H1 (cell line): ENCODE data around the gene ITGA4. TPM values are rescaled to one million over a fixed set of nuclear protein-coding genes. Genes with fewer than 3 reads are reported as not detected.

Experiments used
- CTCF ChIA-PET: fragments of 300-600 bp; sonication (Branson Sonifier 250); formaldehyde crosslinking; loops from one replicate; lab custom pipeline; 2021; ENCODE audit not compliant: partially characterized antibody; lab: Charles Lee
- POLR2A ChIA-PET: fragments of 300-600 bp; sonication (Branson Sonifier 250); formaldehyde crosslinking; loops from one replicate; lab custom pipeline; 2021; ENCODE audit warnings: inconsistent platforms; ENCODE audit not compliant: partially characterized antibody; lab: Charles Lee
- DNase-seq, 2 experiments: peaks; one replicate each; pipeline versions ENCODE4 v3.0.0 to v3.0.0-alpha.2; 2010 to 2022; ENCODE audit warnings: low spot score in 2 of 2, low read depth in 1 of 2, mixed read lengths in 1 of 2
- FAIRE-seq: peaks from 2 replicates; lab custom pipeline; 2011; peaks lifted over from hg19 to GRCh38; lab: Jason Lieb, UNC
- H2AFZ ChIP-seq: 2 replicates; pipeline ENCODE4 v1.8.1; 2012; ENCODE audit warnings: low read length, inconsistent platforms
- H2AK5ac ChIP-seq: 2 replicates; pipeline ENCODE4 v1.6.1; 2013; ENCODE audit warnings: low read depth, low read length
- H2BK120ac ChIP-seq: replicated peaks from 2 replicates; pipeline ENCODE3; 2013; ENCODE audit warnings: low read depth, low read length, inconsistent platforms
- H2BK12ac ChIP-seq: 2 replicates; pipeline ENCODE4 v1.6.1; 2013; ENCODE audit warnings: low read depth, low read length
- H2BK15ac ChIP-seq: 2 replicates; pipeline ENCODE4 v1.6.1; 2013; ENCODE audit warnings: low read length
- H2BK20ac ChIP-seq: 2 replicates; pipeline ENCODE4 v1.6.1; 2013; ENCODE audit warnings: low read length
- H2BK5ac ChIP-seq: 2 replicates; pipeline ENCODE4 v1.6.1; 2013; ENCODE audit warnings: low read depth, low read length
- H3K14ac ChIP-seq: 2 replicates; pipeline ENCODE4 v1.6.1; 2013; ENCODE audit warnings: inconsistent platforms; ENCODE audit not compliant: insufficient read length
- H3K18ac ChIP-seq: 2 replicates; pipeline ENCODE4 v1.6.1; 2013; ENCODE audit warnings: low read length; ENCODE audit errors: extremely low read depth
- H3K23ac ChIP-seq: 2 replicates; pipeline ENCODE4 v1.6.1; 2013; ENCODE audit warnings: inconsistent platforms; ENCODE audit not compliant: insufficient read length
- H3K23me2 ChIP-seq: 2 replicates; pipeline ENCODE4 v1.6.1; 2013; ENCODE audit warnings: low read depth, low read length
- H3K27ac ChIP-seq: 2 replicates; pipeline ENCODE4 v1.6.1; 2011; ENCODE audit warnings: low read depth, low read length, inconsistent platforms
- H3K27me3 ChIP-seq, 4 experiments: replicated peaks in 1 of 4; 1 replicate in 1 of 4; 2 replicates in 3 of 4; pipeline versions ENCODE4 v1.6.1 to v1.8.1; 2011 to 2013; ENCODE audit warnings: low read length in 3 of 4, mild to moderate bottlenecking in 3 of 4, inconsistent platforms in 2 of 4, mixed read lengths in 2 of 4, moderate library complexity in 1 of 4; ENCODE audit not compliant: control insufficient read depth in 3 of 4, insufficient read depth in 3 of 4; ENCODE audit errors: extremely low read depth in 1 of 4
- H3K36me3 ChIP-seq, 4 experiments: 2 replicates each; pipeline versions ENCODE4 v1.6.1 to v1.8.1; 2011 to 2013; ENCODE audit warnings: mild to moderate bottlenecking in 4 of 4, low read length in 3 of 4, moderate library complexity in 2 of 4, control low read depth in 1 of 4, inconsistent platforms in 1 of 4; ENCODE audit not compliant: insufficient read depth in 4 of 4, control insufficient read depth in 2 of 4
- H3K4ac ChIP-seq: replicated peaks from 2 replicates; pipeline ENCODE3; 2013; ENCODE audit warnings: low read length, low read depth, mixed read lengths, inconsistent platforms; ENCODE audit not compliant: insufficient read length
- H3K4me1 ChIP-seq, 4 experiments: replicated peaks in 1 of 4; 1 replicate in 1 of 4; 2 replicates in 3 of 4; pipeline versions ENCODE4 v1.6.1 to v1.8.1; 2011 to 2013; ENCODE audit warnings: low read length in 3 of 4, inconsistent platforms in 2 of 4, mixed read lengths in 1 of 4; ENCODE audit not compliant: insufficient read depth in 4 of 4, control insufficient read depth in 3 of 4
- H3K4me2 ChIP-seq, 2 experiments: 2 replicates each; pipeline versions ENCODE4 v1.6.1 to v1.8.1; 2011 to 2013; ENCODE audit warnings: low read depth in 2 of 2, low read length in 2 of 2, control low read depth in 1 of 2, inconsistent platforms in 1 of 2, mild to moderate bottlenecking in 1 of 2; ENCODE audit not compliant: insufficient read depth in 1 of 2
- H3K4me3 ChIP-seq, 4 experiments: fragments of 200-600, 300-600 bp in 1 of 4; sonication (generic), shearing (Covaris generic), sonication (Bioruptor Twin) in 1 of 4; 2 replicates each; pipeline versions ENCODE4 v1.5.1 to v1.8.1; 2011 to 2016; ENCODE audit warnings: low read length in 4 of 4, low read depth in 3 of 4, control low read depth in 2 of 4, inconsistent platforms in 2 of 4, mild to moderate bottlenecking in 2 of 4, mixed read lengths in 1 of 4, moderate library complexity in 1 of 4; ENCODE audit not compliant: insufficient read depth in 2 of 4; ENCODE audit errors: extremely low read depth in 1 of 4
- H3K56ac ChIP-seq: replicated peaks from 2 replicates; pipeline ENCODE3; 2013; ENCODE audit warnings: low read depth, mild to moderate bottlenecking, mixed read lengths, low read length, inconsistent platforms; ENCODE audit not compliant: insufficient read length
- H3K79me1 ChIP-seq: 2 replicates; pipeline ENCODE4 v1.6.1; 2013; ENCODE audit warnings: low read depth, low read length, control low read depth
- H3K79me2 ChIP-seq, 2 experiments: 2 replicates each; pipeline versions ENCODE4 v1.6.1 to v1.8.1; 2012 to 2013; ENCODE audit warnings: low read length in 2 of 2, mild to moderate bottlenecking in 2 of 2, inconsistent platforms in 1 of 2; ENCODE audit not compliant: insufficient read depth in 2 of 2, control insufficient read depth in 1 of 2
- H3K9ac ChIP-seq, 4 experiments: replicated peaks in 1 of 4; 1 replicate in 1 of 4; 2 replicates in 3 of 4; pipeline versions ENCODE4 v1.6.1 to v1.8.1; 2011 to 2013; ENCODE audit warnings: low read depth in 3 of 4, low read length in 3 of 4, control low read depth in 2 of 4, mild to moderate bottlenecking in 2 of 4, moderate library complexity in 2 of 4, inconsistent platforms in 1 of 4; ENCODE audit errors: extremely low read depth in 1 of 4
- H3K9me3 ChIP-seq, 2 experiments: 2 replicates each; pipeline versions ENCODE4 v1.6.1 to v1.8.1; 2012 to 2013; ENCODE audit warnings: mild to moderate bottlenecking in 2 of 2, moderate library complexity in 2 of 2, control low read depth in 1 of 2, inconsistent platforms in 1 of 2, low read depth in 1 of 2, low read length in 1 of 2, mixed read lengths in 1 of 2; ENCODE audit not compliant: insufficient read depth in 2 of 2
- H4K20me1 ChIP-seq, 2 experiments: replicated peaks in 1 of 2; 2 replicates each; pipeline versions ENCODE3 to v1.8.1; 2011 to 2013; ENCODE audit warnings: inconsistent platforms in 2 of 2, low read length in 2 of 2, mild to moderate bottlenecking in 1 of 2; ENCODE audit not compliant: insufficient read depth in 2 of 2, control insufficient read depth in 1 of 2
- H4K5ac ChIP-seq: 2 replicates; pipeline ENCODE4 v1.6.1; 2013; ENCODE audit warnings: low read length, low read depth, mixed read lengths, inconsistent platforms; ENCODE audit not compliant: insufficient read length
- H4K8ac ChIP-seq: 2 replicates; pipeline ENCODE4 v1.8.0; 2013; ENCODE audit warnings: mild to moderate bottlenecking, moderate library complexity, low read length, inconsistent platforms; ENCODE audit not compliant: insufficient read depth; ENCODE audit errors: extremely low read depth
- H4K91ac ChIP-seq: replicated peaks from 2 replicates; pipeline ENCODE3; 2013; ENCODE audit warnings: low read length, mixed read lengths, inconsistent platforms; ENCODE audit not compliant: insufficient read length
- CHD1 ChIP-seq: IDR thresholded peaks from 2 replicates; pipeline ENCODE4 v1.6.1; 2012; ENCODE audit warnings: low read depth, low read length, improper control_type of control experiment
- FOSL1 ChIP-seq: IDR thresholded peaks from 2 replicates; pipeline ENCODE4 v1.6.1; 2011; ENCODE audit warnings: mild to moderate bottlenecking, low read depth, low read length, moderate library complexity; ENCODE audit not compliant: insufficient read depth
- JUND ChIP-seq: IDR thresholded peaks from 2 replicates; pipeline ENCODE4 v1.6.1; 2011; ENCODE audit warnings: mild to moderate bottlenecking, improper control_type of control experiment, low read length
- KDM1A ChIP-seq: fragments of 200-600, 300-600 bp; sonication (generic); IDR thresholded peaks from 2 replicates; pipeline ENCODE4 v1.7.1; 2016; ENCODE audit warnings: mild to moderate bottlenecking, low read length, borderline replicate concordance
- MAFK ChIP-seq: IDR thresholded peaks from 2 replicates; pipeline ENCODE4 v1.6.1; 2012; ENCODE audit warnings: low read depth, mild to moderate bottlenecking, improper control_type of control experiment, low read length
- PHF8 ChIP-seq: fragments of 200-600 bp; sonication (generic); conservative IDR thresholded peaks from 2 replicates; pipeline ENCODE4 v1.7.1; 2012; ENCODE audit warnings: low read depth, mild to moderate bottlenecking, inconsistent platforms, low read length, moderate library complexity
- POLR2A ChIP-seq, 2 experiments: IDR thresholded peaks; 1 replicate in 1 of 2; 2 replicates in 1 of 2; pipeline ENCODE4 v1.6.1; 2011; ENCODE audit warnings: low read depth in 2 of 2, low read length in 2 of 2, mild to moderate bottlenecking in 2 of 2; ENCODE audit errors: control extremely low read depth in 1 of 2
- POU5F1 ChIP-seq: IDR thresholded peaks from 2 replicates; pipeline ENCODE4 v1.6.1; 2011; ENCODE audit warnings: low read depth, mild to moderate bottlenecking, low read length, moderate library complexity
- RXRA ChIP-seq: IDR thresholded peaks from 2 replicates; pipeline ENCODE4 v1.6.1; 2011; ENCODE audit warnings: low read depth, mild to moderate bottlenecking, low read length, moderate library complexity; ENCODE audit not compliant: insufficient read depth
- SP1 ChIP-seq: IDR thresholded peaks from 2 replicates; pipeline ENCODE4 v1.6.1; 2011; ENCODE audit warnings: low read depth, low read length
- SUZ12 ChIP-seq: fragments of 200-600 bp; sonication (generic); IDR thresholded peaks from 2 replicates; pipeline ENCODE4 v1.6.1; 2012; ENCODE audit warnings: mild to moderate bottlenecking, inconsistent platforms, low read length, moderate library complexity, mixed read lengths
- TAF1 ChIP-seq: IDR thresholded peaks from 2 replicates; pipeline ENCODE4 v1.6.1; 2011; ENCODE audit warnings: mild to moderate bottlenecking, low read depth, low read length
- TBP ChIP-seq: IDR thresholded peaks from 2 replicates; pipeline ENCODE4 v1.6.1; 2011; ENCODE audit warnings: low read depth, low read length, improper control_type of control experiment
- ZNF274 ChIP-seq: IDR thresholded peaks from 2 replicates; pipeline ENCODE4 v1.7.0; 2012; ENCODE audit warnings: low read length, borderline replicate concordance; ENCODE audit errors: extremely low read depth
- whole genome bisulfite sequencing, 2 experiments: shearing (Covaris generic) in 1 of 2; methylation state at CpG; one replicate each; pipeline versions ENCODE4 v1.1.6 to v1.1.7; 2013 to 2015; ENCODE audit warnings: low lambda C conversion rate in 2 of 2, mixed read lengths in 2 of 2, inconsistent platforms in 1 of 2, low coverage in 1 of 2, missing lambda C conversion rate in 1 of 2; ENCODE audit not compliant: insufficient replicate concordance in 2 of 2, insufficient coverage in 1 of 2, insufficient read length in 1 of 2; ENCODE audit errors: extremely low coverage in 1 of 2, missing lambda C conversion rate in 1 of 2; 5-methylcytosine and 5-hydroxymethylcytosine counted together
- polyA plus RNA-seq, 7 experiments: library from polyadenylated mRNA; depleted of rRNA in 3 of 7; stranded (reverse) in 5 of 7; unstranded in 2 of 7; fragments of >200 nt in 5 of 7; fragments of 200-250 nt in 2 of 7; gene quantifications; 1 replicate in 5 of 7; 2 replicates in 1 of 7; 4 replicates in 1 of 7; pipeline versions ENCODE4 v1.2.1 to v1.2.3, GENCODE V29; 2011 to 2013; ENCODE audit warnings: missing spikeins in 2 of 7, mixed read lengths in 2 of 7
- total RNA-seq: library from RNA; stranded (reverse); fragmentation: NEBNext Ultra II Directional; extraction: Animal tissue kit (Norgen Biotek cat#: 25700); gene quantifications from 2 replicates; pipeline ENCODE4 v1.2.1, GENCODE V29; 2021
- TF ChIP-seq, protein P1 (sequence below): IDR thresholded peaks from 2 replicates; pipeline ENCODE4 v1.6.1; 2012; ENCODE audit warnings: inconsistent platforms

ITGA4 gene
- total and polyA plus RNA-seq, 2 of the 8 experiments (the other 6 are each of a cell fraction or from before 2014, with no cell fraction given): 0.60 to 2.1 TPM

DNA sequence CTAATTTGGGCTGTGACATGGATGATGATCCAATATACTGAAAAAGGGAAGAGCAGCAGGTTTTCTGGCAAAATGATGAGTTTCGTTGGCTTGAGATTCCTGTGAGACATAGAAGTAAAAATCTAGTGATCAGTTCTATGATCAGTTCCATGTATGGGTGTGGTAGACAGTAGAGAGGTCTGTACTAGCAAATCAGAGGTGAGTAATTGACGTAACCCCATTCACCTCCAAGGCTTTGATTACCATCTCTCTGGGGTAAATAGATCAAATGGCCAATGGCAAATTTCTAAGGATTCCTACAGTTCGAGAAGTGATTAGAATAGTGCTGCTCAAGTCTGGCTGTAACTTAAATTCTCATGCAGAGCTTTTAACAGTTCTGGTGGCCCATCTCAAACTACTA lies 6.4 kb downstream of the ITGA4 start:
- Histone ChIP-seq H2BK120ac (no peak overlapping the region), H3K14ac (no peak overlapping the region), H3K4me1 (peaks cover 0 to 5% (median 0%) of the 10 kb centered on the region in 4 experiments; a peak in 1 of 7 replicates), H3K4ac (no peak overlapping the region), H3K56ac (no peak overlapping the region), H3K4me3 (no peak overlapping the region), H3K9ac (no peak overlapping the region), H2BK15ac (no peak overlapping the region), H3K23me2 (no peaks in the 10 kb centered on the region), H3K27ac (no peak overlapping the region), H2BK5ac (no peak overlapping the region), H3K27me3 (peaks cover 7 to 12% (median 9%) of the 10 kb centered on the region in 4 experiments; a peak in 6 of 7 replicates), H3K36me3 (no peaks in the 10 kb centered on the region), H2AFZ (no peak overlapping the region), H4K91ac (no peak overlapping the region), H2BK20ac (no peak overlapping the region), H3K23ac (no peak overlapping the region), H3K79me1 (no peaks in the 10 kb centered on the region), H2AK5ac (no peak overlapping the region), H3K4me2 (no peak overlapping the region), H2BK12ac (no peak overlapping the region), H3K9me3 (no peaks in the 10 kb centered on the region), H4K5ac (no peak overlapping the region), H3K79me2 (no peaks in the 10 kb centered on the region), H3K18ac (no peak overlapping the region), H4K20me1 (no peaks in the 10 kb centered on the region), H4K8ac (no peak overlapping the region)
- DNase-seq (no peak), FAIRE-seq (no peak)
- CTCF ChIA-PET: no interaction called here
- 87% methylated on average over 3 of the region's 3 CpGs; no CpG with 5 or more reads in 1 of the 2 experiments for WGBS, 2 experiments
- POLR2A ChIA-PET: no interaction called here
- TF ChIP-seq SUZ12 (no peak), TBP (no peak), KDM1A (no peak), RXRA (no peak), PHF8 (no peak), JUND (no peak), FOSL1 (no peak), MAFK (no peak), ZNF274 (no peak), TAF1 (no peak), CHD1 (no peak), SP1 (no peak), POU5F1 (no peak), POLR2A (IDR thresholded peaks at IDR 0.05; ENCODE audit: control extremely low read depth in 1 of 2, low read depth in 2 of 2, low read length in 2 of 2) (no peak)
- TF ChIP-seq, protein P1, sequence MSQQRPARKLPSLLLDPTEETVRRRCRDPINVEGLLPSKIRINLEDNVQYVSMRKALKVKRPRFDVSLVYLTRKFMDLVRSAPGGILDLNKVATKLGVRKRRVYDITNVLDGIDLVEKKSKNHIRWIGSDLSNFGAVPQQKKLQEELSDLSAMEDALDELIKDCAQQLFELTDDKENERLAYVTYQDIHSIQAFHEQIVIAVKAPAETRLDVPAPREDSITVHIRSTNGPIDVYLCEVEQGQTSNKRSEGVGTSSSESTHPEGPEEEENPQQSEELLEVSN: no peak
